ENCODE measurements around the gene USP25. TPM values are rescaled to one million over a fixed set of nuclear protein-coding genes. Genes with fewer than 3 reads are reported as not detected.

The USP25 gene
- total and polyA plus RNA-seq, 9 of the 15 experiments (the other 6 are each of a cell fraction or from before 2014, with no cell fraction given), result 7.8 to 44.9 (median 31.4) TPM

DNA sequence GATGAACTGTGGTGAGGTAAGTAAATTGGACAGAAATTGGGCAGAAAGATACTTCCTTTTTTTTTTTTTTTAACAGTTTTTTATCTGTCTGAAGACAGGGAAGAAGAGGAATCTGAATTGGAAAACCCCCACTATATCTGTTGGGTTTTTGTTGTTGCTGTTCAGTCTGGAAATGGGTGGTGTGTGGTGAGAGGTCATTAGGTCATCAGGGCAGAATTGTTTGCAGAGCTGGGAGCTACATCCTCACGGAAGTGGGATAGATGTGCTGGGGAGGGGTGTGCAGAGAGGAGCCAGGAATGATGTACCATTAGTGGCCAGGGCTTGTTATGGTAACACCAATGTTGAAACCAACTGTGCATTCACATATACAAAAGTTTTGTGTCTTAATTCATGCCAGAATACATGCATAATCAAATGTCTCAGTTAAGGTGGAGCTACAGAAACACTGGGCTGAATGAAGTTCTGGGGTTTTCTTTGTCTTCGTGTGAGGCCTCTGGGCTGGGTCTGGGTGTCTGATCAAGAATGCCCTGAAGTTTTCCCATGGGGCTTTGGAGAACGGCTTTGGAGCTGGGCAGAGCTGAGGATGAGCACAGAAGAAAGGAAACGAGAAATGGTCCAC, 12.4 kb downstream of the USP25 start (continued):
- TF ChIP-seq ZBTB49 (CRISPR knock-in tag; IDR thresholded peaks at IDR 0.05; ENCODE audit: borderline replicate concordance), result no peak
- no peak for TF ChIP-seq ILK (tag; IDR thresholded peaks at IDR 0.05; ENCODE audit: borderline replicate concordance, low read depth)
- TF ChIP-seq MCM3 (IDR thresholded peaks at IDR 0.05), result no peak
- no peak for TF ChIP-seq NCOA2 (IDR thresholded peaks at IDR 0.05; ENCODE audit: partially characterized antibody in 2 of 2)
- TF ChIP-seq ZC3H11A (IDR thresholded peaks at IDR 0.05; ENCODE audit: low read depth, low read length), result no peak
- TF ChIP-seq CHD2 (IDR thresholded peaks at IDR 0.05; ENCODE audit: low read depth, low read length), result no peak
- TF ChIP-seq, protein P1, sequence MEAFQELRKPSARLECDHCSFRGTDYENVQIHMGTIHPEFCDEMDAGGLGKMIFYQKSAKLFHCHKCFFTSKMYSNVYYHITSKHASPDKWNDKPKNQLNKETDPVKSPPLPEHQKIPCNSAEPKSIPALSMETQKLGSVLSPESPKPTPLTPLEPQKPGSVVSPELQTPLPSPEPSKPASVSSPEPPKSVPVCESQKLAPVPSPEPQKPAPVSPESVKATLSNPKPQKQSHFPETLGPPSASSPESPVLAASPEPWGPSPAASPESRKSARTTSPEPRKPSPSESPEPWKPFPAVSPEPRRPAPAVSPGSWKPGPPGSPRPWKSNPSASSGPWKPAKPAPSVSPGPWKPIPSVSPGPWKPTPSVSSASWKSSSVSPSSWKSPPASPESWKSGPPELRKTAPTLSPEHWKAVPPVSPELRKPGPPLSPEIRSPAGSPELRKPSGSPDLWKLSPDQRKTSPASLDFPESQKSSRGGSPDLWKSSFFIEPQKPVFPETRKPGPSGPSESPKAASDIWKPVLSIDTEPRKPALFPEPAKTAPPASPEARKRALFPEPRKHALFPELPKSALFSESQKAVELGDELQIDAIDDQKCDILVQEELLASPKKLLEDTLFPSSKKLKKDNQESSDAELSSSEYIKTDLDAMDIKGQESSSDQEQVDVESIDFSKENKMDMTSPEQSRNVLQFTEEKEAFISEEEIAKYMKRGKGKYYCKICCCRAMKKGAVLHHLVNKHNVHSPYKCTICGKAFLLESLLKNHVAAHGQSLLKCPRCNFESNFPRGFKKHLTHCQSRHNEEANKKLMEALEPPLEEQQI (IDR thresholded peaks at IDR 0.05), result no peak
- TF ChIP-seq IRF2 (CRISPR knock-in tag; IDR thresholded peaks at IDR 0.05), result no peak
- no peak for TF ChIP-seq ZNF586 (CRISPR knock-in tag; conservative IDR thresholded peaks at IDR 0.05)
- peak in 1 of 2 experiments; percentile 89; a peak in 2 of 4 replicates for TF ChIP-seq RCOR1 (IDR thresholded peaks at IDR 0.05; ENCODE audit: borderline replicate concordance in 1 of 2, low read depth in 2 of 2, low read length in 2 of 2)
- no peak for TF ChIP-seq TAF9B (IDR thresholded peaks at IDR 0.05; ENCODE audit: partially characterized antibody)
- TF ChIP-seq ZNF124 (CRISPR knock-in tag; IDR thresholded peaks at IDR 0.05), result no peak
- TF ChIP-seq SMAD1 (IDR thresholded peaks at IDR 0.05; ENCODE audit: low read depth, low read length, partially characterized antibody), result no peak
- no peak for TF ChIP-seq HMG20A (CRISPR knock-in tag; conservative IDR thresholded peaks at IDR 0.05)
- TF ChIP-seq EZH2 (IDR thresholded peaks at IDR 0.05; ENCODE audit: borderline replicate concordance, low read depth, low read length), result no peak
- no peak for TF ChIP-seq ARNT (IDR thresholded peaks at IDR 0.05)
- no peak for TF ChIP-seq EWSR1 (IDR thresholded peaks at IDR 0.05; ENCODE audit: borderline replicate concordance, low read depth, partially characterized antibody)
- no peak for TF ChIP-seq BMI1 (IDR thresholded peaks at IDR 0.05; ENCODE audit: low read length)
- no peak for TF ChIP-seq SMARCA5 (IDR thresholded peaks at IDR 0.05)
- TF ChIP-seq HIVEP1 (CRISPR knock-in tag; IDR thresholded peaks at IDR 0.05), result no peak
- TF ChIP-seq CAMTA2 (CRISPR knock-in tag; conservative IDR thresholded peaks at IDR 0.05), result no peak
- TF ChIP-seq ZSCAN32 (CRISPR knock-in tag; IDR thresholded peaks at IDR 0.05), result no peak
- TF ChIP-seq POLR2A (conservative IDR thresholded peaks at IDR 0.05), result no peak
- peak; percentile 78 for TF ChIP-seq ZNF384 (IDR thresholded peaks at IDR 0.05; ENCODE audit: low read depth, low read length)
- peak; percentile 54; the same call in 1 of the 2 replicates for TF ChIP-seq TEAD4 (IDR thresholded peaks at IDR 0.05; ENCODE audit: low read length)
- no peak for TF ChIP-seq TEAD4 (CRISPR knock-in tag; IDR thresholded peaks at IDR 0.05; ENCODE audit: borderline replicate concordance)
- TF ChIP-seq RBM17 (IDR thresholded peaks at IDR 0.05; ENCODE audit: borderline replicate concordance, low read depth, low read length), result no peak
